SKM-1 treated with dmso at 0.1 percent for 144 hours (cell line): Measurements from ENCODE around the gene KIF12.
"Not testable (repeated sequence)": the region's sequence is repeated elsewhere in the genome, so short reads cannot be mapped to it uniquely, and the experiment has no call there.

Experiments used
- DNase-seq: peaks from one replicate; lab custom pipeline; 2025; ENCODE audit not compliant: unreplicated experiment; lab: John Stamatoyannopoulos, UW

The KIF12 gene

DNA sequence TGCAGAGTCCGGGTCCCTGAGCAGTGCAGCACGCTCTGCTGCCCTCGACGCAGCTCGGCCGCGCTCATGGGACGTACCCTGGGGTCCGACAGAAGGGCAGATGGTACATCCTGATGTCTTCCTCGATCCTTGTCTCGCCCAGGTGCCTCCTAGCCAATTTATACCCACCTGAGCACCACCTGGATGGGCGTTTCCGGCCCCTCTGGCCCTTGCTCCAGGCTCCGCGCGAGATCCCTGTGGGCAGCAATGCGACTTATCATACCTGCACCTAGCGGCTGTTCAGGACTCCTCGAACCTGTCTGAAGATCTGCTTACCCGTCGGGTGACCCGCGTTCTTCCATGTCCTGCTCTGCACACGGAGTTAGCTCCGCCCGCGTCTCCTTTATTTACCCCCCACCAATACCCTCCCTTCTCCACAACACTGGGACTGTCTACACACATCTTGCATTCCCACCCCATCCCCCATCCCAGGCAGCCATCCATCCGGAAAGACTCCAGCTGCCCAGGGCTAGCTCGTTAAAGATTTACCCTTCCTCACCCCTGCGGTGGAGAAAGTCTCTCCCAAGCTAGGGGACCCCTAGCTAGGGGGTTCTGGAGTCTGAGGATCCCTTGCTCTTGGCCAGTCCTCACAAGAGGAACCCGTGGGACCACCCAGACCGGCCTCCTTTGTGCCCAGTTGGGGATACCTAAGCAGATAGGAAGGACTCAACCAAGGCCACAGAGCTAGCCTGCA, at the start of gene KIF12:
TSS of gene KIF12 (minus strand) at position 357 of the 733 bp plus-strand sequence. CDS start at position 341, 16 bp downstream.
- no peak for DNase-seq

DNA sequence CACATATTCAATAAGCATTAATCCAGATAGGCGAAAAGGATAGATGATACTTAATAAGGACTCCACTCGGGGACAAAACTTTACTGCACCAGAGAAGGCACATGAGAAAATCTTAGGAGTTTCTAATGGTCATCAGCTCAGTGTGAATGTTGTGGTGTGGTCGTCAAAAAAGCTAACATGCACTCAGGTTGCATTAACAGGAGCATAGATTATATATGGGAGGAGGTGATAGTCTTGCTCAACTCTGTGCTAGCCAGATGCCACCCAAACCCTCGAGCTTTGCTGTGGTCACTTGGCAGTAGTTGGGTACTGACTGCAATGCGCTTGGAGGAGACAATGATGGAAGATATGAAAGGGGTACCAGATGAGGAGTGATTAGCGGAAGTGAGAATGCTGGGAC, 47.6 kb upstream of the KIF12 start:
- no peak for DNase-seq

DNA sequence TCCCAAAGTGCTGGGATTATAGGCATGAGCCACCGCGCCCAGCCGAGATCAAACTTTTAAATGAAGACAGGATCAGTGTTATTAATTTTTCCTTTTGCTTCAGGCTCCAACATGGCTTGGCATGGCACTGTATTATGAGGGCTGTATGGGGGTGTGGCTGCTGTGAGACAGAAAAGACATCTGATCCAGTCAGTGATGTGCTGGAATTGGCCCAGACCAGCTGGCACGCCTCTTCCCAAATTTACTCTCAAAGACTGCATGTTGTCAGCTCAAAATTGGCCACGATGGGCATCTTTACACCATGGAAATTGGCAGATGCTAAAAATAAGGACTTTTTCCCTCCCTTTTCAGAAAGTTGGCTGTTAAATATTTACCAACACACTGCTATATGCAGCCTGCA, 44.1 kb upstream of the KIF12 start:
- no peak for DNase-seq

DNA sequence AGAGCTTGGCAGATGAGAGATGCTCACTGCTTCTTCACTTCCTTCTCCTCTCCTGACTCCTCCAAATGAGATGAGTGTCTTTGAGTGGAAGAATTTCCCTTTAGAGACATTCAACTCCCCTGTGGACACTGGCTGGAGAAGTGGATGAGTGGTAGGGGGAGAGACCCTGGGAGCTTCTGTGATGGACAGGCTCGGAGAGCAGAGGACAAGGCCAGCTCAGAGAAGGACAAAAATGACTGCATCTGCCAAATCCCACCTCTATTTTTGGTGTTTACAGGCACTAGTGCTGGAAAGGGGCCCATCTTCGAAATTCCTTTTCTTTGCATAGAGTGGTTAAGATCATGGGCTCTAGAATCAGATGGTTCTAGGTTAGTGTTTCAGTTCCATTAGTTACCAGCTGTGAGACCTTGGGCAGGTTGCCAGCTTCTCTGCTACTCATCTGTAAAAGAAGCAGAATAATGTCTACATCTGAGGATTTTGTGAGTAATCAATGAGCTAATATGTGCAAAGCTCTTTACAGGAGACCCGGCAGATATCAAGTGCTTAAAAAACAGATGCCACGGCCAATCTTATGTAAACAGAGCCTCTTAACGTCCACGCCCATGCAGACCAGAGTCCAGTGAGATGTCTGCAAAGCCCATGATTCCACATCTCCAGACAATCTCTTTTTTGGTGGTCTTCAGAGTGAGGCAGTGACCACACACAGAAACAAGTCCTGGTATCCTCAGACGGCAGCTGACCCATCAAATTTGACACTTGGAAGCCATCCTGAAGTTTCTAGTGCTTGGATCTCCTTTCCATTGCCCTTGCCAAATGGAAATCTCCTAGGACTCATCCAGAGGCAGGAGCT, 42.7 kb upstream of the KIF12 start:
- DNase-seq, result no peak

DNA sequence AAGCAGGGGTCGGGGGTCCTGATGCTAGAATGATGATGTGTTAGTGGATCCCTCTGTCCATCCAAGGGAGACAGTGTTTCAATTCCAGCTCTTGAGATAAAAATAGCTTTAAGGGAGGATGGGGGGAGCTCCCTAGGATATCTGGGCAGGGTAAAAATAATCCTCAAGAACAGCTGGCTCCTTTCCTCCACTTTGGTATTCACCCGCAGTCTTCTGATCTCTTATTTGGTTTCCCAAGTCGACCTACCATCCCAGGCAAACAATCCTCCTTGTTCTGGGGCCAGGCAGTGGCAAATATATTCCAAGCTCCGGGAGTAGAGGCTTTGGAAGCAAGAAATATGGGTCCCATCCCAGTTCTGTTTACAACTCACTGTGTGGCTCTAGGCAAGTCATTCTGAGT, 41.8 kb upstream of the KIF12 start:
- no peak for DNase-seq

DNA sequence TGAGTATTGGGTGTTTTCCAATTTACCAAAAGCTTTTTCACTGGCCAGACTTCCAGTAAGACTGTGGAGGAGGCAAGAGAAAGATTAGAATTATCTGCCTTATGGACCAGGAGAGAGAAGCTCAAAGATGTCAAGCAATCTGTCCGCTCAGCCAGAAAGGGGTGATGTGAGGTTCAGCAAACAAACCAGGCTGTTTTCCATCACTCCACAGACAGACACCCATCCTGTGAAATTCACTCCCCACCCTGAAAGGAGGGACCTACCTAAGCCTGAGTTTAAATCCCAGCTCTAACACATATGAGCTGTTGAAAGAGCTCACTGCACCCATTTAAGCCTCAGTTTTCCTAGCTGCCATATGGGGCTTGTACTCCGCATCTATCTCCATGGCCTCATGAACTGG, 41.3 kb upstream of the KIF12 start:
- no peak for DNase-seq

DNA sequence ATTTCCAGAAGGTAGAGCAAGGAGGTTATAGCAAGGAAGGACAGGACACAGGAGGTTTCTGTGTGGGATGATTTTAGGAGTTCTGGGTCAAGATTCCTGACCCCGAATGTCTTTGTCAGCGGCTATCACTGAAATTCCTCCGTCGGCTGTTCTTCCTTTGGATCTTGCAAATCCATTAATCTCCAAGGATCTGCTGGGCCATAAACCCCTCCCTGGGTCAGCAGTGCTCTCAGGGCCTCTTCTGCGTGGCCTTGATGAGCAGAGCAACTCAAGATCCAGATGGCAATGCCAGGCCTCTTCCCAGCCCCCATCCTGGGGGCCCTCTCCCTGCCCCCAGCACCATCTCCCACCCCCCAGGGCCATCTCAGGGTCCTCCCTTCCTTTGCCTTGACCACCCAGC, 40.0 kb upstream of the KIF12 start:
- DNase-seq, result no peak

DNA sequence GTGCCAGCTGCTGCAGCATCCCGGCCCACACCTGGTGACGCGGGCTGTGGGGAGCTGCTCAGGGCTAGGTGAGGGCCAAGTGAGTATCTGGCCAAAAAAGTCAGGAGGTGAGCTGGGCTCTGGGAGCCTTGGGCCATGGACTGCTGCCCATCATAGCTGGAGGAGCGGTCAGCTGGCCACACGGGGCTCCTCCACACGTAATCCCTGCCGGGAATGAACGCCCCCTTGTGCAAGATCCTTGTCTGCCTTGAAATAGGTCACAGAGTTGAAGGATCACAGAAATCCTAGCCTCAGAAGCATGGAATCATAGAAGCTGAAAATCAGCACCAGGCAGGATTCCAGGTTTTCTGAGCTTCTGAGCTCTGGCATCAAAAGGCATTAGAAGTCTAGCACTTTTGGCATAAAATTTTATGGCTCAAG, 39.5 kb upstream of the KIF12 start:
- no peak for DNase-seq

DNA sequence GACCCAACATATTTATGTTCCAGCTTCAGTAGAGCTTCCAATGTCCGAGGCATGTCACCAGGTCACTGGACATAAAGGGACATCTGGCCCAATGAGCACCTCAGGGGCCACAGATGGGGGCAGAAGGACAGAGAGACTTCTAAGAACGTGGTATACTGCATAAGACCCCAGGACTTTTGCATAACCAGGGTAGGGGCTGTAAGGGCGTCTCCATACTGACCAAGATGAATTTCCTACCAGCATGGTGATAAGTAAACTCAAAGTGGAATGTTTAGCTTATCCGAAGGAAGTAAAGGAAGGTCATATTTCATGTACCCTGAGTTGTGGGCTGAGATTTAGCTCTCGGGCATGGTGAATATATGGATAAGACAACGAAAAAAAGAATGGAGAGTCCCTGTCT, 38.7 kb upstream of the KIF12 start:
- DNase-seq, result no peak

DNA sequence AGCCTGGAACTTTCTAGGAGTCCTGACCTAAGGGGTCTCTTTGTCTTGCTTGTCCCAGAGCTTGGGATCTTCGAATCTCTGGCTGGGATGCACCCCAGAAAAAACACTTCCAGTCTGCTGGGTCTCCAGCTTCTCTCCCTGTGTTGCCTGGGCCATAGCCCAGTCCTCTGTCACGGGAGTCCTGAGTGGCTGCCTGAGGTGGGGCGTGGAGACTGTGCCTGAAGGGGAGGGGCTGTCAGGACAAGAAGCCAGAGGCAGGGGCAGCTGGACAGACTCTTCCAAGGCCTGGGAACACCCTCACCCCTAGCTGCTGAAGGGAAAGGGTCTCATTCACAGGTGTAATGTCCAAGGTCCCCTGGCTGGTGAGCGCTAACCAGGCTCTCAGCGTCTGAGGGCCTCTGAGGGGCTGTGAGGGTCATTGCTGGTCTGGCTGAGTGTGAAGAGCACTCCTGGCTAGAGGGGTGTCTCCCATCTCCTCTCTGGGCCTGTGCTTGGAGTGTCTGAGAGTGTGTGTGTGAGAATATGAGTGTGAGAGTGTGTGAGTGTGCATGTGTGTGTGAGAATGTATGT, 35.8 kb upstream of the KIF12 start:
- no peak for DNase-seq

DNA sequence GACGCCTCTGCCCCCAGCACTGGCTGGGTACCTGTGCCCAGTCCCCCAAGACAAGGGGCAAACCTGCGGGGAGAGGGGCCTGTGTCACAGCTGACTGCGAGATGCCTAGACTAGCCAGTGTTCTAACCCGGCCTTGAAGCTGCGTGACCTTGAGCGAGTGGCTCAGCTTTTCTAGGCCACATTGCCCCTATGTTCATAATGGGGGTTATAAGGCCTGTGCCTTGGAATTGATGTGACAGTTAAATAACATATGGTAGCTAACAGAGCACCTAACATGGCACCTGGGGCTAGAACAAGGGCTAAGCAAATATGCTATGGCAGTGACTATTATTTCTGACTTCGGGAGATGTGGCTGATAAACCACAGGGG, 33.4 kb upstream of the KIF12 start:
- no peak for DNase-seq

DNA sequence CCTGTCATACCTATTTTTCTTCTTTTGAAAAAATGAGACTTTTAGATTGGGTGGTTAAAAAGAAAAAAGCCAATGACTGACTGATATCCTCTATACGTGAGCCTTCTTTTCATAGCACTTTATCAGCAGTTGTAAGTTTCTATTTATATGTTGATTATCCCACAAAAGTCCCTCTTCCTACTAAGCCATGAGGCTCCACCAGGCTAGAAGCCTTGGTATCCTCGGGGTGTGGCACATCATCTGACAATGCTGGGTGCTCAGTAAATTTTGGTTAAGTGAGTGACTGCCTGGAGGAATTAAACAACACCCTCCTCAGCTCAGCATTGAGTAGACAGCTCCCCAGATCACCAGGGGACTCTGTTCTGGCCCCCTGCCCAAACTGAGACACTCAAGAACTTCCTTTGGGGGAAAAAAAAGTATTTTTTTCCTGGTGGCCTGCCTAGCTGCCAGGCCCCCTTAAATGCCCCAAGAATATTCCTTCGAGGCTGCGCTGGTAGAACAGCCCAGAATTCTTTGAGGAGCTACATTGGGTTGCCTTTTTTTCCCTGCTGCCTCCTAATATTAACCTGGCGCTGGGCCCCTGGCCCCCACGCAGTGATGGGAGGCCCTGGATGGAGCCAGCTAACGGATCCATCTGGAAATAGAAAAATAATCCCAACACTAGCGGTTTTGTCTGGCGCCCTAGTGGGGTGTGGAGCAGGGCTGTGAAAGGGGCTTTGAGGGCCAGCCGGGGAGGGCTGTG, 32.9 kb upstream of the KIF12 start:
- no peak for DNase-seq

DNA sequence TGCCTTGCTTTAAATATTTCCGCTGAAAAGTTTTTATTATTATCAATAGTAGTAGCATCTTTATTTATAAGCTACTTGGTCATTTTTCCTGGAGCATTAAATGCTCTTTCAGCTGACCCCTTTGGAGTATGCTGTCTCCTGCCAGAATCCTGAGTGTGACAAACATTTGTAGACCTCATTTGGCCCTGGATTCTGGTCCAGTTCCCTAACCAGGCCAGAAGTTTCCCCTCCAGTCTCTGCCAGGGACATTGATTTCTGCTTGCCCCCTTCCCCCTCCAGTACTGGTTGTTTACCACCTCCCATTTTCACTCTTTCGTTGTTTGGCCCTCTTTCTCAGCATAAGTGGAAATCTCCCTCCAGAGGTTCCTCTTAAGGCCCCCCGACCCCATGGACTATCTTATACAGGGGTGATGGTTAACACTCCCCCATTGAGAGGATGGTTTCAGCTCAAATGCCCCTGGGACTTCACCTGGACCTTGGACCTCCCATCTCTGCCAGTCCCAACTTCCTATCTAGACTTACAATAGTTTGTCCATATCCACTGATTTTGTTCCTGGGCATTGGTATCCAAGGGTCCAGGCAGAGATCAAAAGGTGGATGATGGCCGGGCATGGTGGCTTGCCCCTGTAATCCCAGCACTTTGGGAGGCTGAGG, 31.7 kb upstream of the KIF12 start:
- no peak for DNase-seq

DNA sequence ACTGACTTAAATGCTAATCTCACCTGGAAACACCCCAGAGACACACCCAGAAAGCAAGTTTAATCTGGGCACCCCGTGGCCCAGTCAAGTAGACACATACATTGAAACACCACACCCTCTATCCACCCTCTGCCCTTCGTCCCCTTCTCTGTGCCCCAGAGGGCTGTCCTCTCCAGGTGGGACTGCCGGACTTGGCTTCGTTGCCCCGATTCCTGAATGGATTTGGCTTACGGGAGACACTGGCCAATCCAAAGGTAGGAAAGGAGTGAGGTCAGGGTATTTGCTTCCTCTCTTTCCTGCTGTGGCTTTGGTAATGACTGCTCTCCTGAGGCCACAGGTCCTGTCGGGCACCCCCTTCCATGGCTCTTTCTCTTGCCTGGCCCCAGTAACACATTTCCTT, 31.0 kb upstream of the KIF12 start:
- no peak for DNase-seq

DNA sequence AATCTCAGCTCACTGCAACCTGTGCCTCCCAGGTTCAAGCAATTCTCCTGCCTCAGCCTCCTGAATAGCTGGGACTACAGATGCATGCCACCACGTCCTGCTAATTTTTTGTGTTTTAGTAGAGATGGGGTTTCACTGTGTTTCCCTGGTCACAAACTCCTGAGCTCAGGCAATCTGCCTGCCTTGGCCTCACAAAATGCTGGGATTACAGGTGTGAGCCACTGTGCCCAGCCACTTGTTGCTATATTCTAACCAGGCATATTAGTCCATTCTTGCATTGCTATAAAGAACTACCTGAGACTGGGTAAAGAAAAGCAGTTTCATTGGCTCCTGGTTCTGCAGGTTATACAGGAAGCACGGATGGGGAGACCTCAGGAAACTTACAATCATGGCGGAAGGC, 29.7 kb upstream of the KIF12 start:
- not testable (repeated sequence) for DNase-seq

DNA sequence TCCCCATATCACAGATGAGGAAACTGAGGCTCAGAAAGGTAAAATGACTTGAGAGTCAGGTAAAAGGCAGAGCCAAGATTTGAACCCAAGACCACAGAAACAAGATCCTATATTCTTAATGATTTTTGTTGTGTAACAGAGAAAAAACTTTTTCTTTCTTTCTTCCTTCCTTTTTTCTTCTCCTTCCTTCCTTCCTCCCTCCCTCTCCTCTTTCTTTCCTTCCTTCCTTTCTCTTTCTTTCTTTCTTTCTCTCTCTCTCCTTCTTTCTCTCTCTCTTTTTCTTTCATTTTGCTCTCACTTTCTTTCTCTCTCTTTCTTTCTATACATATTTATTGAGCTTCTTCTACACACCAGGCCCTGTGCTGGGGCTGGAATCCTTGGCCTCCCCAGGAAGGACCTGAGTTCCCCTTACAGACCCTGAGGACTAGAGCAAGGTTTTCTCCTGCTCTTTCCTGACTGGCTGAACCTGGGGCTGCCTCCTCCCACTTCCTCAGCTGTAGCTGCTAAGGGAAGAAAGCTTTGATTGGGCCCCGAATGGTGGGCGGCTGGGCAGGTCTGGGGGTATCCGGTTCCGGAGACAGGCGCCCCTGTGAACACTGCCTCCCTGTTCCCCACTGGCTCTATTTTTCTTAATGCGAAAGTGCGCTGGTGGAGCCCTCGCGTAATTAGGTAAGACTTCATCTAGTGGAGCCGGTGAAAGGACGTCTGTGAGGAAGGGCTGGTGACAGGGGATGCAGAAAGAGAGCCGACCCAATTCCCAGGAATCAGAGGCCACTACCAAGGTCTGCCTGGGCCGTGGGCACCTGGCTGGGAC, 27.4 kb upstream of the KIF12 start:
- DNase-seq, result no peak

DNA sequence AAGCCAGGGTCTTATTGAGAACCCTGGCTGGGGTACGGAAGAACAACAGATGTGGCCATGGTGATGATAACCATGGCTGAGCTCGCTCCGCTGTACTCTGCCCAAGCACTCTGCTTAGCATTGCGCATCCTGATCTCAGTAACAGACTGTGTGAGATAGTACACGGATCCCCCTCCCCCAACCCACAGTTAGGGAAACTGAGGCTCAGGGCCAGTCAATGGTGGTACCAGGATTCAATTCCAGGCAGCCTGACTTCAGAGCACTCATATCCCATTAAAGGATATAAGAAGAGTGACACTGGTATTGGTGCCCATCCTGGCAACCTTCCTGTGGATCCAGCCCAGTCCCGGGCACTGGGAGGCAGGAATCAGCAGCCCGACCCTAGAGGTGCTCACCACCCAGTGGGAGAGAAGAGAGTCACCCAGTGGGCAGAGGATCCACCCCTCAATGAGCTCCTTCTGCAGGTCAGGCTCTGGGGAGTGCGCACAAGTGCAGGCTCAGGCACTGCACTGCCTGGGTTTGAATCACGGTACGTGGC, 26.5 kb upstream of the KIF12 start:
- DNase-seq, result no peak

DNA sequence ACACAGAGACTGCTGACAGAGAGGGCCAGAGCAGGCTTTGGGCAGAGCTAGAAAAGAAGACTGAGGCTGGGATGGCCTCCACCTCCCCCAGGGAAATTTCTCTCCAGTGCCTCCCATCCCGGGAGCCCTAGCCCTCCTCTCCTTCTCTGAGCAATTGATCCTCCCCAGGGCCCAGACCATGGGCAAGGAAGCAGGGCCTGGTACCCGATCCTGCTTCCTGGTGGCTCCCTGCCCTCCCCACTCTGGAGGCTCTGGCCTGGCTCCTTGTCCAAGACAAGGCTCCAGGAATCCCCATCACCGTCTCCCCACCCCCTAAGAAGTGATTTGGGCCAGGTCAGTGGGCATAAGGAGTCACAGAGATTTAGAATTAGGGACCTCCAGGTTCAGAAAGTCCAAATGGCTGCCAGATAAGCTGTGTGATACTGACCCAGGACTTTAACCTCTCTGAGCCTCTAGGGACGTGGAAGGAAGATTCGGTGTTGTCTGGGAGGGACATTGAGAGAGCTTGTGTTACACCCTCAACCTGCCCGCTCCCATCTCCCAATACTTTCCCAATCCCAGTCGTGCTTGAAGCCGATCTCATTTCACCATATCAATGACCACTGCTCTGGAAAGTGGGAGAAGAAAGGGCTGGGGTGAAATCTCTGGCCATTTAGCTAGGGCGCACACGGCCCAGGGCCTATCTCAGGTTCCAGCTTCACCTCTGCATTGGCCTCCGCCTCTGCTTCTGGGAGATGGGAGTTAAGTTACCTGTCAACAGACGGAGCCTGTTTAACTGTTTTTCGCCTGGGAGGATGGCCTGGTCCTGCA, 25.8 kb upstream of the KIF12 start:
- no peak for DNase-seq

DNA sequence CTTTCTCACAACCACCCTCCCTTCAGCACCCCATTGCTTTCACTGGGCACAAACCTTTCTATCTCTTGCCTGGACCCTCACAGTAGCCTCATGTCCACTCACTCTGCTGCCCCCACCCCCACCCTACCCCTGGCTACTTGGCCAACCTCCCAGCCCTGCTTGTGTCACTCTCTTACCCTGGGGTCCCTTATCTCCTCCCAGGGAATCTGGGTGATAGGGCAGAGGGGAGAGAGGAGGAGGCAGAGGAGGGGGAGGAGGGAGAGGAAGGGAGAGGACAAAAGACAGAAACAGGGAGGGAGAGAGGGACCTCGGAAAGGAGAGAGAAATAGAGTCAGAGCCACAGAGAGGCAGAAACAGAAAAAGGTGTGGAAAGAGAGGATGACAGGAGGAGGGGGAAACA, 25.0 kb upstream of the KIF12 start:
- DNase-seq, result no peak
